A549 (cell line): ENCODE measurements around the gene MYH11.

Source experiments
- CEBPB ChIP-seq, 2 experiments: fragments of >200 bp in 1 of 2; sonication (Bioruptor Twin) in 1 of 2; formaldehyde crosslinking in 1 of 2; IDR thresholded peaks; 2 replicates each; pipeline ENCODE4 v1.6.1; 2012 to 2016
- CHD4 ChIP-seq: fragments of 200-600 bp; sonication (generic); IDR thresholded peaks from 2 replicates; pipeline ENCODE4 v1.6.1; 2016; ENCODE audit warnings: antibody characterized with exemption, mild to moderate bottlenecking, borderline replicate concordance
- HDAC2 ChIP-seq: fragments of 200-600 bp; sonication (generic); IDR thresholded peaks from 2 replicates; pipeline ENCODE4 v1.6.1; 2016
- JUN ChIP-seq, 2 experiments: fragments of >200 bp; sonication (Bioruptor Twin); formaldehyde crosslinking; IDR thresholded peaks; 2 replicates in 1 of 2; 3 replicates in 1 of 2; pipeline ENCODE4 v1.6.1; 2016 to 2017
- PHF8 ChIP-seq: fragments of 200-600 bp; sonication (generic); IDR thresholded peaks from 2 replicates; pipeline ENCODE4 v1.6.1; 2016; ENCODE audit warnings: low read depth, mild to moderate bottlenecking, antibody characterized with exemption, moderate library complexity, borderline replicate concordance
- POLR2A ChIP-seq: IDR thresholded peaks from 2 replicates; pipeline ENCODE4 v1.6.1; 2012; ENCODE audit warnings: mild to moderate bottlenecking, low read length
- RNF2 ChIP-seq: fragments of 200-600 bp; sonication (generic); IDR thresholded peaks from 2 replicates; pipeline ENCODE4 v1.6.1; 2016; ENCODE audit warnings: low read depth, mild to moderate bottlenecking, antibody characterized with exemption, moderate library complexity, borderline replicate concordance
- ZFP36 ChIP-seq: fragments of 450-650 bp; IDR thresholded peaks from 2 replicates; pipeline ENCODE4 v1.6.1; 2014; ENCODE audit warnings: borderline replicate concordance; ENCODE audit not compliant: partially characterized antibody
- TF ChIP-seq, protein P1 (sequence below): IDR thresholded peaks from 2 replicates; pipeline ENCODE4 v1.6.1; 2012
- TF ChIP-seq, protein P2 (sequence below): fragments of >200 bp; sonication (Bioruptor Twin); formaldehyde crosslinking; IDR thresholded peaks from 3 replicates; pipeline ENCODE4 v1.5.1; 2016
- TF ChIP-seq, protein P3 (sequence below): IDR thresholded peaks from 2 replicates; pipeline ENCODE4 v1.6.1; 2012; ENCODE audit warnings: low read depth, borderline replicate concordance
- TF ChIP-seq, protein P4 (sequence below): fragments of 450-650 bp; IDR thresholded peaks from 2 replicates; pipeline ENCODE4 v1.6.1; 2014; ENCODE audit warnings: antibody characterized with exemption
- TF ChIP-seq, protein P5 (sequence below): fragments of 200-600 bp; sonication (generic); IDR thresholded peaks from 2 replicates; pipeline ENCODE4 v1.6.1; 2016; ENCODE audit warnings: antibody characterized with exemption, mild to moderate bottlenecking, moderate library complexity
- TF ChIP-seq, protein P6 (sequence below): fragments of 250-450 bp; sonication (Bioruptor Pico); IDR thresholded peaks from 2 replicates; pipeline ENCODE4 v1.5.0; 2021; ENCODE audit warnings: mild to moderate bottlenecking, moderate library complexity, borderline replicate concordance

DNA sequence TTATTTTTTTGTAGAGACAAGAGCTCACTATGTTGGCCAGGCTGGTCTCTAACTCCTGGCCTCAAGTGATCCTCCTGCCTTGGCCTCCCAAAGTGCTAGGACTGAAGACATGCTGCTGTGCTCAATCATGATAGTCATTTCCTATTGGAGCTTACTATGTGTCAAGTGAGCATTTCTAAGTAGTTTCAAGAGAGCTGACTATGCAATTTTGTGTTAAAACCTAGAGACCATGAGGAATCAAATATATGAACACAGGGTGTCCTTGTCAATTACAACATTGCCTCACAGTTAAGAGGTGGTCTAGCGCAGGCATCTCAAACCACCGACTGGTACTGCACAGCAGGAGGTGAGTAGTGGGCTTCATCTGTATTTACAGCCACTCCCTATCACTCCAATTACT, 37.8 kb downstream of the MYH11 start:
- TF ChIP-seq, protein P1, sequence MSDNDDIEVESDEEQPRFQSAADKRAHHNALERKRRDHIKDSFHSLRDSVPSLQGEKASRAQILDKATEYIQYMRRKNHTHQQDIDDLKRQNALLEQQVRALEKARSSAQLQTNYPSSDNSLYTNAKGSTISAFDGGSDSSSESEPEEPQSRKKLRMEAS, result no peak
- TF ChIP-seq, protein P2, sequence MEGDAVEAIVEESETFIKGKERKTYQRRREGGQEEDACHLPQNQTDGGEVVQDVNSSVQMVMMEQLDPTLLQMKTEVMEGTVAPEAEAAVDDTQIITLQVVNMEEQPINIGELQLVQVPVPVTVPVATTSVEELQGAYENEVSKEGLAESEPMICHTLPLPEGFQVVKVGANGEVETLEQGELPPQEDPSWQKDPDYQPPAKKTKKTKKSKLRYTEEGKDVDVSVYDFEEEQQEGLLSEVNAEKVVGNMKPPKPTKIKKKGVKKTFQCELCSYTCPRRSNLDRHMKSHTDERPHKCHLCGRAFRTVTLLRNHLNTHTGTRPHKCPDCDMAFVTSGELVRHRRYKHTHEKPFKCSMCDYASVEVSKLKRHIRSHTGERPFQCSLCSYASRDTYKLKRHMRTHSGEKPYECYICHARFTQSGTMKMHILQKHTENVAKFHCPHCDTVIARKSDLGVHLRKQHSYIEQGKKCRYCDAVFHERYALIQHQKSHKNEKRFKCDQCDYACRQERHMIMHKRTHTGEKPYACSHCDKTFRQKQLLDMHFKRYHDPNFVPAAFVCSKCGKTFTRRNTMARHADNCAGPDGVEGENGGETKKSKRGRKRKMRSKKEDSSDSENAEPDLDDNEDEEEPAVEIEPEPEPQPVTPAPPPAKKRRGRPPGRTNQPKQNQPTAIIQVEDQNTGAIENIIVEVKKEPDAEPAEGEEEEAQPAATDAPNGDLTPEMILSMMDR, result no peak
- no peak for TF ChIP-seq PHF8
- TF ChIP-seq, protein P3, sequence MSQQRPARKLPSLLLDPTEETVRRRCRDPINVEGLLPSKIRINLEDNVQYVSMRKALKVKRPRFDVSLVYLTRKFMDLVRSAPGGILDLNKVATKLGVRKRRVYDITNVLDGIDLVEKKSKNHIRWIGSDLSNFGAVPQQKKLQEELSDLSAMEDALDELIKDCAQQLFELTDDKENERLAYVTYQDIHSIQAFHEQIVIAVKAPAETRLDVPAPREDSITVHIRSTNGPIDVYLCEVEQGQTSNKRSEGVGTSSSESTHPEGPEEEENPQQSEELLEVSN, result no peak
- TF ChIP-seq ZFP36, result no peak
- no peak for TF ChIP-seq HDAC2
- TF ChIP-seq POLR2A, result no peak
- TF ChIP-seq CEBPB (IDR thresholded peaks at IDR 0.05), result no peak
- TF ChIP-seq, protein P4, sequence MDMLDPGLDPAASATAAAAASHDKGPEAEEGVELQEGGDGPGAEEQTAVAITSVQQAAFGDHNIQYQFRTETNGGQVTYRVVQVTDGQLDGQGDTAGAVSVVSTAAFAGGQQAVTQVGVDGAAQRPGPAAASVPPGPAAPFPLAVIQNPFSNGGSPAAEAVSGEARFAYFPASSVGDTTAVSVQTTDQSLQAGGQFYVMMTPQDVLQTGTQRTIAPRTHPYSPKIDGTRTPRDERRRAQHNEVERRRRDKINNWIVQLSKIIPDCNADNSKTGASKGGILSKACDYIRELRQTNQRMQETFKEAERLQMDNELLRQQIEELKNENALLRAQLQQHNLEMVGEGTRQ, result no peak
- TF ChIP-seq, protein P5, sequence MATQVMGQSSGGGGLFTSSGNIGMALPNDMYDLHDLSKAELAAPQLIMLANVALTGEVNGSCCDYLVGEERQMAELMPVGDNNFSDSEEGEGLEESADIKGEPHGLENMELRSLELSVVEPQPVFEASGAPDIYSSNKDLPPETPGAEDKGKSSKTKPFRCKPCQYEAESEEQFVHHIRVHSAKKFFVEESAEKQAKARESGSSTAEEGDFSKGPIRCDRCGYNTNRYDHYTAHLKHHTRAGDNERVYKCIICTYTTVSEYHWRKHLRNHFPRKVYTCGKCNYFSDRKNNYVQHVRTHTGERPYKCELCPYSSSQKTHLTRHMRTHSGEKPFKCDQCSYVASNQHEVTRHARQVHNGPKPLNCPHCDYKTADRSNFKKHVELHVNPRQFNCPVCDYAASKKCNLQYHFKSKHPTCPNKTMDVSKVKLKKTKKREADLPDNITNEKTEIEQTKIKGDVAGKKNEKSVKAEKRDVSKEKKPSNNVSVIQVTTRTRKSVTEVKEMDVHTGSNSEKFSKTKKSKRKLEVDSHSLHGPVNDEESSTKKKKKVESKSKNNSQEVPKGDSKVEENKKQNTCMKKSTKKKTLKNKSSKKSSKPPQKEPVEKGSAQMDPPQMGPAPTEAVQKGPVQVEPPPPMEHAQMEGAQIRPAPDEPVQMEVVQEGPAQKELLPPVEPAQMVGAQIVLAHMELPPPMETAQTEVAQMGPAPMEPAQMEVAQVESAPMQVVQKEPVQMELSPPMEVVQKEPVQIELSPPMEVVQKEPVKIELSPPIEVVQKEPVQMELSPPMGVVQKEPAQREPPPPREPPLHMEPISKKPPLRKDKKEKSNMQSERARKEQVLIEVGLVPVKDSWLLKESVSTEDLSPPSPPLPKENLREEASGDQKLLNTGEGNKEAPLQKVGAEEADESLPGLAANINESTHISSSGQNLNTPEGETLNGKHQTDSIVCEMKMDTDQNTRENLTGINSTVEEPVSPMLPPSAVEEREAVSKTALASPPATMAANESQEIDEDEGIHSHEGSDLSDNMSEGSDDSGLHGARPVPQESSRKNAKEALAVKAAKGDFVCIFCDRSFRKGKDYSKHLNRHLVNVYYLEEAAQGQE, result no peak
- TF ChIP-seq JUN (IDR thresholded peaks at IDR 0.05), result no peak
- no peak for TF ChIP-seq RNF2
- TF ChIP-seq, protein P6, sequence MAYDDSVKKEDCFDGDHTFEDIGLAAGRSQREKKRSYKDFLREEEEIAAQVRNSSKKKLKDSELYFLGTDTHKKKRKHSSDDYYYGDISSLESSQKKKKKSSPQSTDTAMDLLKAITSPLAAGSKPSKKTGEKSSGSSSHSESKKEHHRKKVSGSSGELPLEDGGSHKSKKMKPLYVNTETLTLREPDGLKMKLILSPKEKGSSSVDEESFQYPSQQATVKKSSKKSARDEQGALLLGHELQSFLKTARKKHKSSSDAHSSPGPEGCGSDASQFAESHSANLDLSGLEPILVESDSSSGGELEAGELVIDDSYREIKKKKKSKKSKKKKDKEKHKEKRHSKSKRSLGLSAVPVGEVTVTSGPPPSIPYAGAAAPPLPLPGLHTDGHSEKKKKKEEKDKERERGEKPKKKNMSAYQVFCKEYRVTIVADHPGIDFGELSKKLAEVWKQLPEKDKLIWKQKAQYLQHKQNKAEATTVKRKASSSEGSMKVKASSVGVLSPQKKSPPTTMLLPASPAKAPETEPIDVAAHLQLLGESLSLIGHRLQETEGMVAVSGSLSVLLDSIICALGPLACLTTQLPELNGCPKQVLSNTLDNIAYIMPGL (CRISPR knock-in tag), result no peak
- no peak for TF ChIP-seq CHD4
